OCI-LY1 (cell line): Measurements from ENCODE around the gene SAMD14.
"Not testable (repeated sequence)": the region's sequence is repeated elsewhere in the genome, so short reads cannot be mapped to it uniquely, and the experiment has no call there.

Experiments used
- H2AFZ ChIP-seq: fragments of 200-600 bp; sonication (generic), shearing (Covaris generic); 2 replicates; pipeline ENCODE4 v1.6.0; 2014; ENCODE audit warnings: antibody characterized with exemption, mild to moderate bottlenecking, low read length
- H3F3A ChIP-seq: fragments of 200-600 bp; sonication (generic), shearing (Covaris generic); 2 replicates; pipeline ENCODE4 v1.6.0; 2014; ENCODE audit warnings: mild to moderate bottlenecking, antibody characterized with exemption, low read length, moderate library complexity; ENCODE audit not compliant: insufficient read depth
- H3K27ac ChIP-seq: fragments of 200-600 bp; sonication (generic); 2 replicates; pipeline ENCODE4 v1.5.1; 2014; ENCODE audit warnings: low read length, mixed run types, mild to moderate bottlenecking, low read depth; ENCODE audit not compliant: poor library complexity, severe bottlenecking
- H3K27me3 ChIP-seq: fragments of 200-600 bp; sonication (generic); 2 replicates; pipeline ENCODE4 v1.6.0; 2014; ENCODE audit warnings: antibody characterized with exemption, mild to moderate bottlenecking, low read length, moderate library complexity; ENCODE audit not compliant: insufficient read depth
- H3K36me3 ChIP-seq: fragments of 200-600 bp; sonication (generic); 2 replicates; pipeline ENCODE4 v1.6.1; 2014; ENCODE audit warnings: mild to moderate bottlenecking, antibody characterized with exemption, low read length, moderate library complexity, mixed read lengths; ENCODE audit not compliant: insufficient read depth
- H3K4me1 ChIP-seq: fragments of 200-600 bp; sonication (generic); 2 replicates; pipeline ENCODE4 v1.5.1; 2014; ENCODE audit warnings: mild to moderate bottlenecking, low read length, moderate library complexity; ENCODE audit not compliant: insufficient read depth, severe bottlenecking
- H3K4me2 ChIP-seq: fragments of 200-600 bp; sonication (generic), shearing (Covaris generic); 2 replicates; pipeline ENCODE4 v1.6.1; 2014; ENCODE audit warnings: low read length
- H3K4me3 ChIP-seq: fragments of 200-600 bp; sonication (generic); 2 replicates; pipeline ENCODE4 v1.5.1; 2014; ENCODE audit warnings: low read length, low read depth, mild to moderate bottlenecking, mixed read lengths; ENCODE audit not compliant: poor library complexity, severe bottlenecking
- H3K79me2 ChIP-seq: fragments of 200-600 bp; shearing (Covaris generic); 2 replicates; pipeline ENCODE4 v1.6.1; 2016; ENCODE audit warnings: mixed run types, low read length, mixed read lengths; ENCODE audit not compliant: insufficient read depth
- H3K9ac ChIP-seq: fragments of 200-600 bp; sonication (generic), shearing (Covaris generic); 2 replicates; pipeline ENCODE4 v1.6.1; 2014; ENCODE audit warnings: mild to moderate bottlenecking, low read length, mixed read lengths
- H3K9me2 ChIP-seq: fragments of 200-600 bp; sonication (generic), shearing (Covaris generic); 2 replicates; pipeline ENCODE4 v1.6.1; 2014; ENCODE audit warnings: low read depth, mild to moderate bottlenecking, low read length, mixed read lengths
- H3K9me3 ChIP-seq: fragments of 200-600 bp; shearing (Covaris generic); 2 replicates; pipeline ENCODE4 v1.6.1; 2014; ENCODE audit warnings: low read length, mixed read lengths
- H4K20me1 ChIP-seq: fragments of 200-600 bp; sonication (generic), shearing (Covaris generic); 2 replicates; pipeline ENCODE4 v1.6.0; 2016; ENCODE audit warnings: mild to moderate bottlenecking, low read length; ENCODE audit not compliant: insufficient read depth
- EZH2 ChIP-seq: fragments of 200-600 bp; sonication (generic), shearing (Covaris generic); IDR thresholded peaks from 2 replicates; pipeline ENCODE4 v1.8.0; 2017; ENCODE audit warnings: borderline replicate concordance, mixed run types, mild to moderate bottlenecking, antibody characterized with exemption, low read length, moderate library complexity, mixed read lengths
- TF ChIP-seq, protein P1 (sequence below): fragments of 200-600 bp; sonication (generic), shearing (Covaris generic); IDR thresholded peaks from 2 replicates; pipeline ENCODE4 v1.5.1; 2017; ENCODE audit warnings: mild to moderate bottlenecking, antibody characterized with exemption, low read length, moderate library complexity, mixed read lengths

Gene SAMD14

DNA sequence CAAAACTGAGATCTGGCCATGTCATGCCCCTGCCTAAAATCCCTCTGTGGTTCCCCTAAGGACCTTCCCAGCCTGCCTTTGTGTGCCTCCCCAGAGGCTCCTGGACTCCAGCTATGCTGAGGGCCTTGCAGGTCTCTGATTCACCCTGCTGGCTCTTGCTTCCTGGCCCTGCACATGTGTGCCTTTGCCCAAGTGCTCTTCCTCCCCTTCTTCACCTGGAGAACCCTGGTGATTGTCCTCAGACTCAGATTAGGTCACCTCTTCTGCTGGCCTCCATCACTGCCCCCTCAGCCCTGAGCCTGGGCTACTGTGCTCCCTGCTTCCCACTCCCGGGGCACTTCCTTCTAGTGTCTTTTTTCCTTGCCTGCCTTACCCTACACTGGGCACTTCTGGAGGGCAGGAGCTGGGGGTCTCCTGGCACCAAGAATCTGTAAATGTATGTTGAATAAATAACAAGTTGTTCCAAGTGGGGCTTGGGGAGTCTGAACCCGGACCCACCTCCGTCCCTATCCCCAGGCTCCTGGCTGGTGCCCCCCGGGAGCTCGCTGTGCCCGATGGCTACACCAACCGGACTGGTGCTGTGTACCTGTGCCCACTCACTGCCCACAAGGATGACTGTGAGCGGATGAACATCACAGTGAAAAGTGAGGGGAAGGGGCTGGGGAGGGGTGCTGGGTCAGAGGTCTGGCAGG lies 66.3 kb downstream of the SAMD14 start:
- H3K27ac ChIP-seq = no peak overlapping the region
- no peaks in the 10 kb centered on the region for H3K9me3 ChIP-seq
- no peak overlapping the region for H2AFZ ChIP-seq
- no peaks in the 10 kb centered on the region for H3K9me2 ChIP-seq
- H3K4me1 ChIP-seq = no peaks in the 10 kb centered on the region
- peaks cover 7% of the 10 kb centered on the region for H3K27me3 ChIP-seq
- H3K36me3 ChIP-seq = no peaks in the 10 kb centered on the region
- H4K20me1 ChIP-seq = no peaks in the 10 kb centered on the region
- TF ChIP-seq EZH2 = no peak
- TF ChIP-seq, protein P1, sequence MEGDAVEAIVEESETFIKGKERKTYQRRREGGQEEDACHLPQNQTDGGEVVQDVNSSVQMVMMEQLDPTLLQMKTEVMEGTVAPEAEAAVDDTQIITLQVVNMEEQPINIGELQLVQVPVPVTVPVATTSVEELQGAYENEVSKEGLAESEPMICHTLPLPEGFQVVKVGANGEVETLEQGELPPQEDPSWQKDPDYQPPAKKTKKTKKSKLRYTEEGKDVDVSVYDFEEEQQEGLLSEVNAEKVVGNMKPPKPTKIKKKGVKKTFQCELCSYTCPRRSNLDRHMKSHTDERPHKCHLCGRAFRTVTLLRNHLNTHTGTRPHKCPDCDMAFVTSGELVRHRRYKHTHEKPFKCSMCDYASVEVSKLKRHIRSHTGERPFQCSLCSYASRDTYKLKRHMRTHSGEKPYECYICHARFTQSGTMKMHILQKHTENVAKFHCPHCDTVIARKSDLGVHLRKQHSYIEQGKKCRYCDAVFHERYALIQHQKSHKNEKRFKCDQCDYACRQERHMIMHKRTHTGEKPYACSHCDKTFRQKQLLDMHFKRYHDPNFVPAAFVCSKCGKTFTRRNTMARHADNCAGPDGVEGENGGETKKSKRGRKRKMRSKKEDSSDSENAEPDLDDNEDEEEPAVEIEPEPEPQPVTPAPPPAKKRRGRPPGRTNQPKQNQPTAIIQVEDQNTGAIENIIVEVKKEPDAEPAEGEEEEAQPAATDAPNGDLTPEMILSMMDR = no peak
- no peak overlapping the region for H3K4me3 ChIP-seq
- H3F3A ChIP-seq = no peaks in the 10 kb centered on the region
- H3K4me2 ChIP-seq = no peak overlapping the region
- no peak overlapping the region for H3K9ac ChIP-seq
- no peaks in the 10 kb centered on the region for H3K79me2 ChIP-seq

DNA sequence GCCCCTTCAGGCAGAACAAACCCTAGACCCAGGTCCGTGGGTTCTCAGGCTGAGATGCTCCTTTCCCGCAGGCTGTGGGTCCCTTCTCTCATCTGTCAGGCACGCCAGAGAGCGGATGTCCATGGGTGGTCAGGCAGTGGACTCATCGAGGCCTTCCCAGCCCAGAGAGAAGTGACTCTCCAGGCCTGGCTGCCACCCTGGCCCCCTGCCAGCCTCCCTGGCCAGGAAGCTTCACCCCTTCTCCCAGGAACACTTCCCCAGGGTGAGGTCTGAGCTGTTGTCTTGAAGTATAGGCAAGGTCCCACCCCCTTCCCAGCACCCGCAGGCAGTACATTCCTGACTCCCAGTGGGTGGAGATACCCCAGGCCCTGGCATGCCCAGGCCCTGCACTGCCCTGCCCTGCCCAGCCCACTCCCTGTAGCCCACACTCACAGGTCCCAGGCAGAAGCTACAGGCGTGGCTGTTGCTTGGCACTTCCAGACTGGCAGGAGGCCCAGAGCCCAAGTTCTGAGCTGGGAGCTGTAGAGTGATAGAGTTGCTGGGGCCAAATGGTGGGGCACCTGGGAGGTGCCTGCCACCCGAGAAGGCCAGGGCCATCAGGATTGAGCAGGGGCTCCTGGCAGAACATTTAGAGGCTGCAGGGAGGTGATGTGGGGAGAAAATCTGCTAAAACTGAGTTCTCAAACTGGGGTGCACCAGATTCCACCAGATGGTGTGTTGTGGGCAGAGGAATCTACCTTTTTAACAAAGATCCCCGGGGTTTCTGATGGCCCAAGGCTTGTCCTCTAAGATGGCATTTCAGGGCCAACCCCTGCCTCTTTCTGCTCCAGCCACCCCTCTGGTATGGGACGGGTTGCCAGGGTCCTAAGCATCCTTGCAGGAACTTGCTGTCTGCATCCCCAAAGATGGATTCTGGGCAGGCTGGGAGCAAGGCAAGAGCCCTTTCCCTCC lies 67.4 kb downstream of the SAMD14 start:
- H3K27ac ChIP-seq = no peak overlapping the region
- H3K4me1 ChIP-seq = no peaks in the 10 kb centered on the region
- no peaks in the 10 kb centered on the region for H3K79me2 ChIP-seq
- peaks cover 7% of the 10 kb centered on the region for H3K27me3 ChIP-seq
- H3K9me2 ChIP-seq = no peaks in the 10 kb centered on the region
- H3F3A ChIP-seq = no peaks in the 10 kb centered on the region
- no peaks in the 10 kb centered on the region for H4K20me1 ChIP-seq
- H3K4me2 ChIP-seq = no peak overlapping the region
- no peak overlapping the region for H3K4me3 ChIP-seq
- H3K9me3 ChIP-seq = no peaks in the 10 kb centered on the region
- TF ChIP-seq, protein P1 = no peak
- no peak for TF ChIP-seq EZH2
- H3K36me3 ChIP-seq = no peaks in the 10 kb centered on the region
- H2AFZ ChIP-seq = no peak overlapping the region
- H3K9ac ChIP-seq = no peak overlapping the region

DNA sequence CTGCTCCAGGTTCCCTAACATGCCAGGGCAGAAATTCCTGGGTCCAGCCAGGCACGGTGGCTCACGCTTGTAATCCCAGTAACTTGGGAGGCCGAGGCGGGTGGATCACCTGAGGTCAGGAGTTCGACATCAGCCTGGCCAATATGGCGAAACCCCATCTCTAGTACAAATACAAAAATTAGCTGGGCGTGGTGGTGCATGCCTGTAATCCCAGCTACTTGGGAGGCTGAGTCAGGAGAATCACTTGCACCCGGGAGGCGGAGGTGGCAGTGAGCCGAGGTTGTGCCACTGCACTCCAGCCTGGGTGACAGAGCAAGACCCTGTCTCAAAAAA lies 68.3 kb downstream of the SAMD14 start:
- H2AFZ ChIP-seq, H3K9me3 ChIP-seq, H3K27ac ChIP-seq, H3K36me3 ChIP-seq, H4K20me1 ChIP-seq, H3K4me1 ChIP-seq, H3K9me2 ChIP-seq, H3K4me3 ChIP-seq, H3K4me2 ChIP-seq, H3K79me2 ChIP-seq, H3F3A ChIP-seq, H3K9ac ChIP-seq: not testable (repeated sequence)
- H3K27me3 ChIP-seq = peaks cover 11% of the 10 kb centered on the region
